Activated CD8-positive, alpha-beta memory T cell treated with anti-CD3 and anti-CD28 coated beads, Interleukin-2, amount 50 U/mL, for 24 hours (primary cell): ENCODE results near the gene COBLL1.
"Not testable (repeated sequence)": the region's sequence is repeated elsewhere in the genome, so short reads cannot be mapped to it uniquely, and the experiment has no call there.

ENCODE experiments used
- DNase-seq: peaks from one replicate; pipeline ENCODE4 v3.0.0-alpha.2; 2020; ENCODE audit errors: extremely low read depth

Gene COBLL1, protein sequence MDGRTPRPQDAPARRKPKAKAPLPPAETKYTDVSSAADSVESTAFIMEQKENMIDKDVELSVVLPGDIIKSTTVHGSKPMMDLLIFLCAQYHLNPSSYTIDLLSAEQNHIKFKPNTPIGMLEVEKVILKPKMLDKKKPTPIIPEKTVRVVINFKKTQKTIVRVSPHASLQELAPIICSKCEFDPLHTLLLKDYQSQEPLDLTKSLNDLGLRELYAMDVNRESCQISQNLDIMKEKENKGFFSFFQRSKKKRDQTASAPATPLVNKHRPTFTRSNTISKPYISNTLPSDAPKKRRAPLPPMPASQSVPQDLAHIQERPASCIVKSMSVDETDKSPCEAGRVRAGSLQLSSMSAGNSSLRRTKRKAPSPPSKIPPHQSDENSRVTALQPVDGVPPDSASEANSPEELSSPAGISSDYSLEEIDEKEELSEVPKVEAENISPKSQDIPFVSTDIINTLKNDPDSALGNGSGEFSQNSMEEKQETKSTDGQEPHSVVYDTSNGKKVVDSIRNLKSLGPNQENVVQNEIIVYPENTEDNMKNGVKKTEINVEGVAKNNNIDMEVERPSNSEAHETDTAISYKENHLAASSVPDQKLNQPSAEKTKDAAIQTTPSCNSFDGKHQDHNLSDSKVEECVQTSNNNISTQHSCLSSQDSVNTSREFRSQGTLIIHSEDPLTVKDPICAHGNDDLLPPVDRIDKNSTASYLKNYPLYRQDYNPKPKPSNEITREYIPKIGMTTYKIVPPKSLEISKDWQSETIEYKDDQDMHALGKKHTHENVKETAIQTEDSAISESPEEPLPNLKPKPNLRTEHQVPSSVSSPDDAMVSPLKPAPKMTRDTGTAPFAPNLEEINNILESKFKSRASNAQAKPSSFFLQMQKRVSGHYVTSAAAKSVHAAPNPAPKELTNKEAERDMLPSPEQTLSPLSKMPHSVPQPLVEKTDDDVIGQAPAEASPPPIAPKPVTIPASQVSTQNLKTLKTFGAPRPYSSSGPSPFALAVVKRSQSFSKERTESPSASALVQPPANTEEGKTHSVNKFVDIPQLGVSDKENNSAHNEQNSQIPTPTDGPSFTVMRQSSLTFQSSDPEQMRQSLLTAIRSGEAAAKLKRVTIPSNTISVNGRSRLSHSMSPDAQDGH

DNA sequence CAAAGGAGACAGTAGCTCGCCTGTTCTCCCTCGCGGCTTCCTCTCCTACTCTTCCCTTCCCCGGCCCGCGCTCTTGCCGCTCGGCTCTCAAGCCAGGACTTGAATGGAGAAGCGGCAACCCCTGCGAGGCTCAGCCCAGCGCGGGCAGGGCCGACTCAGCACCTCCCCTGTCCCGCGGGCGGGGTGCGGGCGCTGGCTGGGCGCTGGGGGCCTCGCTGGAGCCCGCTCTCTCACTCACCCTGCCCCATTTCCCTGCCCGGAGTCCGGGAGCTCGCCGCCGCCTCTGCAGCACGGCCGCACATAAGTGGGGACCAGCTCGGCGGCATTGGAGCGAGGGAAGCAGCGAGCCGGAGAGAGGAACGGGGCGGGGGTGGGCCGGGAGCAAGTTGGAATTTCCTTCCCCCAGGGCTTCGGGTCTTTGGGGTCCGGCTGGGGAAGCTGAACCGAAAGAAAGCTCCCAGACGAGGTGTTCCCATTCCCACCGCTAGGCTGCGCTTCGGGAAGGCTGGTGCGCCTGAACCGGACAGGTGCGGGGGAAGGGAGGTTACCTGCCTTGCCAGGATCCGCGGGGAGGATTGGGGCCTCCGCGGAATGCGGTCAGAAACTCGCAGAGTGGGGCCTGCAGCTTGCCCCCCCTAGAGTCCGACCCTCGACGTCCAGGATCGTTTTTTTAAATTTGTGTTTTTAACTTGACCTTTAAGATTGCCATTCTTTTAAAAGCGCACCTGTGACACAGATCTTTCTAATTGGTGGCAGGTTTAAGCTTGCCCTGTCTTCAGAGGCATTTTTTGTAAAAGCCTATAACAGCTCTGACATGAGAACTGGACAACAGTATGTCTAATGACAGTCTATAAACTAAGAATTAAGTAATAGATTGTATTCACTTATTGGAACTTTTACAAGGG, at the start of gene COBLL1:
TSS of gene COBLL1 (minus strand) at position 105 of the 905 bp plus-strand sequence. CDS start 627 bp downstream, outside the sequence.
- no peak for DNase-seq

DNA sequence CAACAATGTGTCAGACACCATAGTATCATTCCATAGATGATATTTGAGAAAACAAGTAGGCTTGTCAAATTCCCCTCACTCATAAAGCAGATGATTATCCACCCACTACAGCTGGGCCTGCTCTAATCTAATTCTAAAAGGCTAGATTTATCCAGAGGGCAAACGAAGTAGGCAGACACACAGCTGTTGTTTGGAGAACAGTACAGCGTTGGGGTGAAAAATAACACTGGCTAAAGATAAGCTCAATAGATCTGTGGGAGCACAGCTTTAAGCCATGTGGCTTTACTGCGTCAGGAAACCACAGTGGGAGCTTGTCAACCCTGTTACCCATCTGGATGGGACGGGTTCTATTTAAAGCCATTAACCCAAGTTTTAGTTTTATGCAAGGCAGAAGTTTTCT, 48.9 kb upstream of the COBLL1 start:
- DNase-seq, result no peak

DNA sequence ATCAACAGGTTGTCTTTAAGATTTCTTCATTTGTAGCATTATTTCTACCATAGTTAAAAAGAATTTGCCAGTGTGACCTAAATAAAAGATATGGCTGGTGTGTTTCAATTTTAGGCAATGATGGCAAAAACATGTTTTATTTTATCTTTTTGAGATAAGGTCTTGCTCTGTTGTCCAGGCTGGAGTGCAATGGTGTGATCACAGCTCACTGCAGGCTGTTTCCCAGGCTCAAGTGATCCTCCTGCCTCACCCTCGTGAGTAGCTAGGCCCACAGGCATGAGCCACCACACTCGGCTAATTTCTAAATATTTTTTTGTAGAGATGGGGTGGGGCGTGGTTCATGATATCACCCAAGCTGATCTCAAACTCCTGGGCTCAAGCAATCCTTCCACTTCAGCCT, 47.0 kb upstream of the COBLL1 start:
- no peak for DNase-seq

DNA sequence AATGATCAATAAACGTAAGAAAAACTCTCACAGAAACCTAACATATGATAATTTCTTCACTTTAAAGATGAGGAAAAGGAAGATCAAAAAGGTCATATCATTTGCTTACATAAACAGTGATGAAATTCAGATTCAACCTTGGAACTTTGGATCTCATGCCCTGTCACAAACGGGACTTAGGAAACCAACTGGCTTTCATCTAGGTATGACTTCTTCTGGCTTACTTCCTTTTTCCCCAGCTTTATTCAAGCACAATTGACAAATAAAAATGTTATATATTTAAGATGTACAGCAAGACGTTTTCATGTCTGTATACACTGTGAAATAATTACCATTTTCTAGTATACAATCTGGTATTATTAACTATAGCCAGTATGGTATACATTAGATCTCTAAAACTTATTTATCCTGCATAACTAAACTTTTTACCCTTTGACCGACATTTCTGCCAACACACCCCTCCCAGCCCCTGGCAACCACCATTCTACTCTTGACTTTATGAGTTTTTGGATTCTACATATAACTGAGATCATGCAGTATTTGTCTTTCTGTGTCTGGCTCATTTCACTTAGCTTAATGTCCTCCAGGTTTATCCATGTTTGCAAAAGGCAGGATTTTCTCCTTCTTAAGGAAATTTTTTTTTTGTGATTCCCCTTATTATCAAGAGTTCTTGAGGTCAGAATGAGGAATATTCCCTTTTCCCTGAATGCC, 46.0 kb upstream of the COBLL1 start:
- no peak for DNase-seq

DNA sequence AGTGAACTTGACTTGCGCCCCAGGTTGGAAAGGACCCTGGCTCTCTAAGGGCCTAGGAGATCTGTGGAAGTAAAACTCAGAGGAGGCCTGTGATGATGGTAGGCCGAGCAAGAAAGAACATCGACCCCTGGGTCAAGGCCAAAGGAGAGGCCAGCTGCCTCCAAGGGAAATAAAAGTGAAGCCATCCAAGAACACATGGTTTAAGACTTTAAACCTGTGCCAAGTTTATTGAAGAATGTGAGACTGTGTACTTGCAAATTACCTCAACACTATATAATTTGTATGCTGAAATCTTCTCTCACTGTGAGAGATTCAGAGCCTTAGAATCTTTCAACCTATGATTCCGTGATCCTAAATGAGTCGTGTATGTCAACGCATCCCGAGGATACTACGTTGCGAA, 40.7 kb upstream of the COBLL1 start:
- DNase-seq, result no peak

DNA sequence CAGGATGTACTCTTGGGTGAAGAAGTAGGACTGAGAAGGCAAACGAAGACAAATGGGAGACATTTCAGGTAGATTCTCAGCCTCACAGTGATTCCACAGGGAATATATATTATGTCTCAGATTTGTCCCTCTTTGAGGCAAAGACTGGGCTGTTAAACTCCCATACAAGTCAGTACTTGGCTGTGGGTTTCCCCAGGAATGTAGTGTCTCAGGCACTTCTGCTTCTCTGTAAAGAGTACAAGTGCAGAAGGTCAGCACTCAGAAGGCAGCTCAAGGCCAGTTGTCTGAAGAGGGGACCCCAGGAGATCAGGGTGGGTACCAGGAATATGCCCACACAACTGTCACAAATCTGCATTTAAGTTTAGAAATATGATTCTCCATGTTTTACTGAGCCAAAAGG, 39.9 kb upstream of the COBLL1 start:
- no peak for DNase-seq

DNA sequence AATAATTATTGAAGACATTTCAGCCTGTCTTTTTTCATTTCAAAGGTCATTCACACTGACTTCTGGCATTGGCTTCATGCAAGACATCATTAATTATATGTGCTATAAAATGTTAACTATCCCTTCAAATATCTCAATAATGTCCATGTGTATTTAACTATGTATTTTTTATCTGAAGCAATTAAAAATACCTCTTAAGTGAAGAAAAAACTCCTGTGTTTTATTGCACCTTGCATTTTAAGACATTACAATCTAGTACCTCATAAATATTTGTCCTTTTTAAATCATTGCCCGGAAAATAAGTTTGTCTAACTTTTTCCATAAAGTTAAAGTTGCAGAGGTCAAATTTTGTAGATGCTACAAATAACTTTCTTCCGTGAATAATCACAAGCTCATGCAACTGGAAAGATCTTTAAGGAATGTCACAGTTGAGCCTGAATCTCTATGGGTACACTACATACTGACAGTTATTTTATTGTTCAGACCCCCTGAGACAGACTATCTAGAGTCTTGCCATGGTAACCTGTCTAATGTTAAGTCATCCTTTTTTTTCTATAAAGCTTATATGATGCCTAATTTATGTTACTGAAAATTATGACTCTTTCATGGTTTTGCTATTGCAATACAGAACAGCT, 38.4 kb upstream of the COBLL1 start:
- no peak for DNase-seq

DNA sequence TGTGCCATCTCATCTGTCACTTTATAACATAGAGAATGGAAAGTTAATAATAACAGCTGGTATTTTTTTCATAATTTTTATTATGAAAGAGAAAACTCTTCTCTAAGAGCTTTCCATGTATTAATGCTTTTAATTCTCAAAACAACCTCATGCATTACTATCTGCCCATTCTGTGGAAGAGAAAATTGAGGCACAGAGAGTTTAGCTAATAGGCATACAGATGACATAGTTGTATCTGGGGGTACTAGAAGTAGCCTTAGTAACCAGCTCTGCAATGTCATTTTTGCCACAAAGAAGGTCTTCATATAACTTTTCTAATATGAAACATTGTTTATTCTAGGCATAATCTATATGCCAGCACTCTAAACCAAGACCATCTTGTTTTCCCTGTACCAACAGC, 36.3 kb upstream of the COBLL1 start:
- DNase-seq, result no peak

DNA sequence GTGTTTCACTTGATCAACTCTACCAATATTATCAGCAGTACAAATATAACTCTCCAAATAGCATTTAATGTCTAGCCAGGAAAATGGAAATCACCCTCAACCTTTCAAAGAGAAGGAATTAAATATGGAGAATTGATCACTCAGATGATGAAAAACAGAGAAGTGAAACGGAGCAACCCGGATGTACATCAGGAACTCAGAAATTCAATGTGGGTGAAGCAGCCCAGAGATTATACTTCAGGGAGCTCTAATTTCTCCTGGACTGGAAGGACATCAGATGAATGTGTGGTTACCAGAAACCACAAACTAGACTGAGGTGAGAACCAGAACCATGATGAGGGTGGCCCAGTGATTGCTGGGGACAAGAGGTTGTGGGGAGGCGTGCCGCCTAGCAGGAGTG, 35.5 kb upstream of the COBLL1 start:
- no peak for DNase-seq

DNA sequence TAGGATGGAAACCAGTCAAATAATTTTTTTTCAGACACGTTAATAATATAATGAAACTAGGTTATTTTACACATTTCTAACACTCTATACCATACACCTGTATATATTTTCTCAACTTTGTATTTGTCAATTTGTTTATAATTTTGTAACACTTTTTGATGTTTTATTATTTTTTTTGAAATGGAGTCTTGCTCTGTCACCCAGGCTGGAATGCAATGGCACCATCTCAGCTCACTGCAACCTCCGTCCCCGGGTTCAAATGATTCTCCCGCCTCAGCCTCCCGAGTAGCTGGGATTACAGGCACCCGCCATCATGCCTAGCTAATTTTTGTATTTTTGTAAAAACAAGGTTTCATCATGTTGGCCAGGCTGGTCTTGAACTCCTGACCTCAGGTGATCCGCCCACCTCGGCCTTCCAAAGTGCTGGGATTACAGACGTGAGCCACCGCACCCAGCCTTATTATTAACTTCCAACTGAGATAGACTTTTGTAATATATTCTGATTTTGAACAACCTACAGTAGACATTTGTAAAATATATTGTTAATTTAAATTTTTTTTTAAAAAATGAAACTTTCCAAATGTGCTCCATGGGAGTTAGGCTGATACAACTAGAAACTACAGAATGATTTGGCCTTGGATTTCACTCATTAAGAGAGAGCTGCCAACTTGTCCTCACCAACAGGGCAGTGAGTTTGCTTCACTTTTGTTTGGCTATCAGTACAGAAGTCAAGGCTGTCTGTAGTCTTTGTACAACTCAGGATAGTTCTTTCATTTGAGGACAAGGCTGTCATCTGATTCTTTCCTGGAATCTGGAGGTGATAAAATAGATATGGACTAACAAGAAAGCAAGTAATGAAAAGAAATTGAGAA, 33.9 kb upstream of the COBLL1 start:
- DNase-seq, result no peak

DNA sequence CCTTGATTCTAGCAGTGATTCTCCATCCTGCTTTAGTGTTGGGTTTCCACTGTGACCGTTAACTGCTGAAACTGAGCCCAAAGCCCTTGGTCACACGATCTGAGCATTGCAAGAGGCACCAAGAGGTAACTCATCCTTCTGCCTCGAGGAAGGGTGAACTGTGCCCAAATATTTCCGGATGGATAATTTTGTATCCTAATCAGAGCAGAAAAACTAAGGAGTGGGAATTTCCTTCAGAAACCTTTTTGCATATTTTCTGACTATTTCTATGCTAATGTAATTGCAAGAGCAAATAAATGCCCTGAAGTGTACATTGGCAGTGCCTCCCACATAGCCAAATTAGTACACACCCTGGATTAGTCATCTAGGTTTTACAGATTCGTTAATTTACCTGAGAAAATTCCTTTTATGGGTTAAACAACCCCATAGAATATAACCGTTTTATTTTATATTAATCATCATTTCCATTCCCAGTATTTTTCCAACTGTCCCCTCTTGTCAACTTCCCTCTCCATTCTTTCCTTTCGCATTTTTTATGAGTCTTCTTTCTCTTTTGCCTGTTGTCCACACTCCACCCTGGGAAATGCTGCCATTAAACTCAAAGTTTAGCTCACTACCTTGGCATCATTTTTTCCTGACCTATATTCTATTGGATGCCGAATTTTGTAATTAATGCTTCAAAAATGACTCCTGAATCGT, 31.7 kb upstream of the COBLL1 start:
- DNase-seq, result no peak

DNA sequence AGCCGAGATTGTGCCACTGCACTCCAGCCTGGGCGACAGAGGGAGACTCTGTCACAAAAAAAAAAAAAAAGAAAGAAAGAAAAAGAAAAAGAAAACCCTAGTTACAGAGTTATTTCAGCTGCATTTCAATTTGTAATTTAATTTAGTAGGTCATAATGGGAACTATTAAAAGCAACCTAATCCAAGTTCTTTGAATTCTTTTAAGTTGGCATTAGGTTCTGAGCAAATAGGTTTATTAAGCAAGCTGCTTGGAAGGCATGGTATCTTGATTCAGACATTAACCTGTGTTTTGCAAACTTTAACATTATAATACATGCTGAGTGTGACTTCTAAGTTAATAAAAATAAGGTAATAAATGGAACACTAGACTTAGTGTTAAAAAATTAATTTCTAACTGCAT, 29.8 kb upstream of the COBLL1 start:
- DNase-seq, result no peak

DNA sequence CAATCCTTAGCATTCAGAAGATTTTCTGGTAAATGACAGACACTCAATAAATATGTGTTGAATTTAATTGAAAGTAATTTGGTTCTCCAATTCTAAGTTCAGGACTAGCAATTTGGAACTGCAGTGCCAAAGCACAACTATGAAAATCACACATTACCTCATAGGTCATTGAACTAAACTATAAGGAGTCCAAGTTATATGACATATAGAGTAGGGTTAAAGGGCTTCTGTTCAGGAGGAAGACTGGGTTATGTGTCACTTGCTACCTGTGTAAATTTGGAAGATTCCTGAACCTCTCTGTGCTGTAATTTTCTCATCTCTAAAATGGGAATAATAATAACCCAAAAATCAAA, 27.8 kb upstream of the COBLL1 start:
- DNase-seq, result no peak

DNA sequence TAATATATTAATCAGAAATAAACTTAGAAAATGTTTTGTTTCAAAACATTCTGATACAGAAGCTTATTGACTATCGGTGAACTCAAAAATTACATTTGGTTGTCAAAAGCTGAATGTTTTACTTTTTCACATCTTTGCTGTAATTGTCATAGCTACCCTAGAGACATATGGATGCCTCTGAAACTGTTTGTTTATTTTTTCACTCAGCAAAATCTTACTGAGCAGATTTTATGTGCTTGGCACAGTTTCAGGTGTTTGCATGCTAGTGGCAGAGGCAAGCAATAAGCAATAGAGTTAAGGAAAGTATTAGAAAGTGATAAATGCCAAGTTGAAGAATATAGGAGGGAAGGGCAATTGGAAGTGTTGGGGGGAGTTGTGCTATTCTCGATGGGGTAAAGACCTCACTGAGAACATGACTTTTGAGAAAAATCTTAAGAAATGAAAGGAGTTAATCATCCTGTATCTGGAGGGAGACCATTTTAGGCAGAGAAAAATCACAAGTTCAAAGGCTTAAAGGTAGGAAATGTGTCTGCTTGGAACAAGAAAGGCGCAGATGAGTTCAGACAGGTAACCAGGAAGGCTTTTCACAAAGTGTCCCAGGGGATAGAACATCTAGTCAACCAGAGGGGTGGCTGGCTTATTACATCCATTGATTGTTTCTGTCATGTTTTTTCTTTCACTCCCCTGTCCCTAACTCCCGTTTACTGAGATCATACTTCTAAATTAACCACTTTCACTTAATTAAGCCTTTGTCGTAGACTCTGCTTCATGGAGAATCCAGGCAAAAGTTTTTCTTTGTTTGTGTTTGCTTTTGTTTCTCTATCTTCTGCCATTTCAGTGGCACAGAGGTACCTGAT, 27.2 kb upstream of the COBLL1 start:
- DNase-seq, result no peak

DNA sequence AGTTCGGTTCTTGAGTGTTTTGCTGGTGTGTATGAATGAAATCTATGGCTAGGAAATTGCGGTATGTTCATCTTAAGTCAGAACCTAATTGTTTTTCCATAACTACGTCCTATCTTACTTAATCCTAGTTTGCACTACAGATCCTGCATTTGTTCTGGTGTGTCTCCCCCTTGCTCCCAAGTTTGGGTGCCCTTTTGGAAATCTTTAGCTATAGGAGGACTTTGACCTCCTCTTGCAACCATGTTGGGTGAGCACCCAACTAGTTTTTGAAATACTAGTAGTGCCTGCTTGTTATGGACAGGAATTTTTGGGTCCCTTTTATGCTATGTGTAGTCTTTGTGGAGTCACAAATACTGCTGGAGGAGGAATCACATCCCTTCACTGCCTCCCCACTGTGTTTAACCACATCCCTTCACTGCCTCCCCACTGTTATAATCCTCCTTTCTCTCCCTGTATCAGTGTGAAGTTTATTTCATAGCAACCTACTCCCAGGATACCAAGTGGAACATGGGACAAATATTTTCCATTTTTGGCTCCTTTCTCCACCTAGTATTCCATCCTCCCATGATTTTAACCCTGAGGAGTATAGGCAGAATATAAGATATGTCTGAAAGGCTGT, 26.3 kb upstream of the COBLL1 start:
- no peak for DNase-seq

DNA sequence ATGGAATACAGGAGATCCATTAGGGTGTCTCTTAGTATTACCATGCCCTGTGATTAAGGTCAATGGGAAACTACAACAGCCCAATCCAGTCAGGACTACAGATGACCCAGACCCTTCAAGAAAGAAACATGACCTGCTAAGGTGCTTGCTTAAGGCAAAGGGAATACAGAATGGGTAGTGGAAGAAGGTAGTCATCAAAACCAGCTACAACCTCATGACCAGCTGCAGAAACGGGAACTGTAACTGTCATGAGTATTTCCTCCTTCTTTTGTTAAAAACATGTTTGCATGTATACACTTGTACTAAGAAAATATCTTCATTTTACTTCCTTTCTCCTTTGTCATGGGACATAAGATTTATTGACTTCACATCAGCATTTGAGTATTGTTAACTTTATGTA, 24.8 kb upstream of the COBLL1 start:
- DNase-seq, result not testable (repeated sequence)

DNA sequence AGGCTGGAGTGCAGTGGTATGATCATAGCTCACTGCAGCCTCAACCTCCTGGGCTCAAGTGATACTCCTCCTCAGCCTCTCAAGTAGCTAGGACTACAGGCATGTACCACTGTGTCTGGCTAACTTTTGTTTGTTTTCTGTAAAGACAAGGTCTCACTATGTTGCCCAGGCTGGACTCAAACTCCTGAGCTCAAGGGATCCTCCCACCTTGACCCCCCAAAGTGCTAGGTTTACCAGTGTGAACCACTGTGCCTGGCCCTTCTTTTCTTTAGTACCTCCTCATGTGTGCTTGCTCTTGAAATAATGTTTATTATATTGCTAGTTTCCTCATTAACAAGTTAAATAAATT, 19.0 kb upstream of the COBLL1 start:
- DNase-seq, result no peak
